Epithelial cell of proximal tubule (primary cell): ENCODE data around the gene SERPINF2. TPM values are rescaled to one million over a fixed set of nuclear protein-coding genes. Genes with fewer than 3 reads are reported as not detected.
"Not testable (repeated sequence)": the region's sequence is repeated elsewhere in the genome, so short reads cannot be mapped to it uniquely, and the experiment has no call there.

Experiments used
- DNase-seq: peaks from one replicate; pipeline ENCODE4 v3.0.0-alpha.2; 2011; ENCODE audit warnings: low read depth
- H3K4me3 ChIP-seq: 2 replicates; pipeline ENCODE4 v1.5.1; 2011; ENCODE audit warnings: low read depth, mild to moderate bottlenecking, low read length
- total RNA-seq: library from RNA; depleted of rRNA; stranded (reverse); fragments of >200 nt; gene quantifications from 2 replicates; pipeline ENCODE4 v1.2.3, GENCODE V29; 2015
- TF ChIP-seq, protein P1 (sequence below): conservative IDR thresholded peaks from 2 replicates; pipeline ENCODE4 v1.5.1; 2012; ENCODE audit warnings: low read depth, mild to moderate bottlenecking, low read length

Gene SERPINF2
- total RNA-seq, 1 donor from 2014 or later = 0.92 TPM

DNA sequence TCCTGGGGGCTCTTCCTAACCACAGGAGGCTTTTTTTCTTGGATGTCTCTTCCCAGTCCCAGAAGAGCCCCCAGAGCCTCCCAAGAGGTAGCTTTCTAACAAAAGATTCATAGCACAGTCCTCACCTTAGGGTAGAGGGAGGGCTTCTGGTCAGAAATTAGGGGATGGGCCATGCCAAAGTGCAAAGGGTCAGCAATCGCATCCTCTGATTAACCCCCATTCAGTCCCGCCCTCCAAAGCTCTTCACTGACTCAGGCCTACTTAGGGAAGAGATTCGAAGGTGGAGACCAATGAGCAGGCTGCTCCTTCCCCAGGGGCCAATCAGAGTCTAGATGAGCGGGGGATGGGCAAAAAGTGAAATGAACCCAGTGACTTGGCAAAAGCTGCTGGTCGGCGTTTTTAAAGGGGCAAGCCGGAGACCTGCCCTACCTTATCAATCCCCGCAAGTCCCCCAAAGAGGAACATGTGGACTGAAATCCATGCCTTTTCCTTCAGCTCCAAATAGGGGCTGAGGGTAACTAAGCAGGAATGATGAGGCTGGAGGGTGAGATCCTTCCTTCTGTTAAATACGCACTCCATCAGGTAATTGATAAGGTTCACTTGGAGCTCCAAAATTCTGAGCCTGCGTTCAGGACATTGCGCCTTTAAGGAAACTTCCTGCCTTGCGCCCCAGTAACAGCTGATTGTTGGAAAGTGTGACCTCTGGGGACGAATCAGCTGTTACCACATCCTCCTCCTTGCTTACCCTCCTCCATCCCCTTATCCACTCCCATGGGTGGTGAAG, 25.6 kb upstream of the SERPINF2 start:
- H3K4me3 ChIP-seq = peak overlapping the region; percentile 91
- peak; percentile 98 for DNase-seq
- TF ChIP-seq, protein P1, sequence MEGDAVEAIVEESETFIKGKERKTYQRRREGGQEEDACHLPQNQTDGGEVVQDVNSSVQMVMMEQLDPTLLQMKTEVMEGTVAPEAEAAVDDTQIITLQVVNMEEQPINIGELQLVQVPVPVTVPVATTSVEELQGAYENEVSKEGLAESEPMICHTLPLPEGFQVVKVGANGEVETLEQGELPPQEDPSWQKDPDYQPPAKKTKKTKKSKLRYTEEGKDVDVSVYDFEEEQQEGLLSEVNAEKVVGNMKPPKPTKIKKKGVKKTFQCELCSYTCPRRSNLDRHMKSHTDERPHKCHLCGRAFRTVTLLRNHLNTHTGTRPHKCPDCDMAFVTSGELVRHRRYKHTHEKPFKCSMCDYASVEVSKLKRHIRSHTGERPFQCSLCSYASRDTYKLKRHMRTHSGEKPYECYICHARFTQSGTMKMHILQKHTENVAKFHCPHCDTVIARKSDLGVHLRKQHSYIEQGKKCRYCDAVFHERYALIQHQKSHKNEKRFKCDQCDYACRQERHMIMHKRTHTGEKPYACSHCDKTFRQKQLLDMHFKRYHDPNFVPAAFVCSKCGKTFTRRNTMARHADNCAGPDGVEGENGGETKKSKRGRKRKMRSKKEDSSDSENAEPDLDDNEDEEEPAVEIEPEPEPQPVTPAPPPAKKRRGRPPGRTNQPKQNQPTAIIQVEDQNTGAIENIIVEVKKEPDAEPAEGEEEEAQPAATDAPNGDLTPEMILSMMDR = no peak

DNA sequence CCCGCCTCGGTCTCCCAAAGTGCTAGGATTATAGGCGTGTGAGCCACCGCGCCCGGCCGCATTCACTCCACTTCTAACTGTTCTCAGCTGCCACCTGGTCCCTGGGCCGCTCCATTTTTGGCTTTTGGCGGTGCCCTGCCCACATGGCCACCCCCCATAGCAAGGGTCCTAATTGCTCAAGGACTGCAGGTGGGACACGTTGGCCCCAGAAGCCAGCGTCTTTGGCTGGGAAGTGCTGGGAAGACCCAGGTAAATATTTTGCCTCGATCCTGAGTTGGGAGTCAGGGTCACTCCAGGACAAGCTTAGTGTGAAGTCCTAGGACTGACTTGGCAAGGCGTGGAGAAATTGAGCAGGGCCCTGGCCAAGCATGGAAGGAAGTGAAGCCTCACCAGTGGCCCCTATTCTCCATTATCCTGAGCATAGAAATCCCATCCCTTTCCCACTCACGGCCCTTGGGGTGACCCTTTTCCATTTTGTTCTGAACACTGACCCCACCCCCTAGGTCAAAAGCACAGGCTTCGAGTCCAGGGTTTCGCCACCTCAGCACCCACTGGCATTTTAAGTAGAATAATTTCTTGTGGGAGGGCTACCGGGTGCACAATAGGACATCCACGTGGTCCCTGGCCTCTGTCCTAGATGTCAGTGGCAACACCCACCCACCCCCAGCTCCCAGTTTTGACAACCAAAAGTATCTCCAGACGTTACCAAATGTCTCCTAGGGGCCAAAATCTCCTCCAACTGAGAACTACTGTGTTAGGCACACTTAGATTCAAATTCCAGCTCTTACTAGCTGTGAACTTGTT, 24.1 kb upstream of the SERPINF2 start:
- no peak for DNase-seq
- H3K4me3 ChIP-seq = peak overlapping the region; percentile 91
- TF ChIP-seq, protein P1 = no peak

DNA sequence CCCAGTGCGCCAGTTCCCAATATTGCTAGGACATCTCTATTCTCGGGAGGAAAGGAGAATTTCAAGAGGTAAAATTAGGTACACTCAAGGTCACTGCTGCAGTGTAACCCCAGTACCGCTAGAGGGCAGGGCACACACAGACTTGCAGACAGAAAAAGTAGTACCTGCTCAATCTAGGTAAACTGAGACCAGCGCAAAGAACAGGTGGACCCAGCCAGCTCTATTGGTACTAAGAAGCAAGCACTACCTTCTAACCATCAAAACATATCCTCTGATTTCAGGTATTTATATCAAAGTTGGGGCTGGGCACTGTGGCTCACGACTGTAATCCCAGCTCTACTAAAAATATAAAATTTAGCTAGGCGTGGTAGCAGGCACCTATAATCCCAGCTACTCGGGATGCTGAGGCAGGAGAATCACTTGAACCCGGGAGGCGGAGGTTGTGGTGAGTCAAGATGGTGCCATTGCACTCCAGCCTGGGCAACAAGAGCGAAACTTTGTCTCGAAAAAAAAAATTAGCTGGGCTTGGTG, 21.8 kb upstream of the SERPINF2 start:
- H3K4me3 ChIP-seq = peak overlapping the region; percentile 32
- DNase-seq = no peak
- TF ChIP-seq, protein P1 = peak; percentile 99

DNA sequence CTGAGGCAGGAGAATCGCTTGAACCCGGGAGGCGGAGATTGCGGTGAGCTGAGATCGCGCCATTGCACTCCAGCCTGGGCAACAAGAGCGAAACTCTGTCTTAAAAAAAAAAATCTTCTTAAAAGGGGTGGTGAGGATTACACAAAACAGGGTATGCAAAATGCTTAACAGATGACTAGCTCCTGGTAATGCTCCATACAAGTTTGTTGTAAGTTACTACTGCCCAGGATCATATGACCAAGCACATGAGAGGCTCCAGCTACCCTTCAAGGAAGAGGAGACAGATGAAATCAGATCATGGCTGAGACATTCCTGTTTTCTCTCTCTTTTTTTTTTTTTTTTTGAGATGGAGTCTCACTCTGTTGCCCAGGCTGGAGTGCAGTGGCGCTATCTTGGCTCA, 20.6 kb upstream of the SERPINF2 start:
- DNase-seq, H3K4me3 ChIP-seq: not testable (repeated sequence)

DNA sequence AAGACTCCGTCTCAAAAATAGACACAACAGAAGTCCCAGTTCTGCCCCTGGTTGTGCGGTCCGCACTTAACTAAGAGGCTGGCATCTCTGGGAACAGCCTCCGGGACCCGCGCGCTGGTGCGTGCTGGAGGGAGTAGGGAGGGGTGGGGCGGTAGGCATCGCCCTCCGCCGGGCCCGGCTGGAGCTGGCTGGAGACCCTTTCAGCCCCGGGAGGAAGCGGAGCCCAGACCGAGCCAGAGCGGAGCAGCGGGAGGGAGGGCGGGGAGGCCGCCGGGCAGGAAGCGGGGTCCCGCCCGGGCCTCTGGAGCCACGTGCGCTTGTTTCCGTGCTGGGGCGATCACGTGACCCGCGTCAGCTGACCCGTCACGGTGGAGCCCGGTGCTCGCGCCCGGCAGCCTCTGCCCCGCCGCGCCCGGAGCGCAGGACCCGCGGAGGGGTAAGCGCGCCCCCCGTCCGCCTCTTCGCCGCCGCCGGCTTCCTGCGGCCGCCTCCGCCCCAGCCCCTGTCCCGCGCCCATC, 18.3 kb upstream of the SERPINF2 start, which contains the start of gene WDR81:
Gene WDR81 (plus strand): TSS at position 354 of the 518 bp plus-strand sequence. CDS start 256 bp downstream, outside the sequence.
- no peak for DNase-seq
- TF ChIP-seq, protein P1 = no peak
- peak within 1 kb of the TSS; percentile 80 for H3K4me3 ChIP-seq

DNA sequence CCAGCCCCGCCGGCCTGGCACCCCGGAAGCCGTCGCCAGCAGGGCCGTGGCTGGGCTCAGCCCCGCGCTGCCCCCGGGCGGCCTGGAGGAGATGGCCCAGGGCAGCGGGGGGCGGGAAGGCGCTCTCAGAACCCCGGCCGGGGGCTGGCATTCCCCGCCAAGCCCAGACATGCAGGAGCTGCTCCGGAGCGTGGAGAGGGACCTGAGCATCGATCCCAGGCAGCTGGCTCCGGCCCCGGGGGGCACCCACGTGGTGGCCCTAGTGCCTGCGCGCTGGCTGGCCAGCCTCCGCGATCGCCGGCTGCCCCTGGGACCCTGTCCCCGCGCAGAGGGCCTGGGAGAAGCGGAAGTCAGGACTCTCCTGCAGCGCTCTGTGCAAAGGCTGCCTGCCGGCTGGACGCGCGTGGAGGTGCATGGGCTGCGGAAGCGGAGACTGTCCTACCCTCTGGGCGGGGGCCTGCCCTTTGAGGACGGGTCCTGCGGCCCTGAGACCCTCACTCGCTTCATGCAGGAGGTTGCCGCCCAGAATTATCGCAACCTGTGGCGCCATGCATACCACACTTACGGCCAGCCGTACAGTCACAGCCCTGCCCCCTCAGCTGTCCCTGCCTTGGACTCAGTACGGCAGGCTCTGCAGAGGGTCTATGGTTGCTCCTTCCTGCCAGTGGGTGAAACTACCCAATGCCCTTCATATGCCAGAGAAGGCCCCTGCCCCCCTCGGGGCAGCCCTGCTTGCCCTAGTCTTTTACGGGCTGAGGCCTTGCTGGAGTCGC, 17.6 kb upstream of the SERPINF2 start:
- H3K4me3 ChIP-seq = peak overlapping the region; percentile 80
- no peak for DNase-seq
- TF ChIP-seq, protein P1 = no peak
